Upper lobe of left lung (tissue), 6 donors: ENCODE data around the gene RIN3. TPM values are rescaled to one million over a fixed set of nuclear protein-coding genes. Genes with fewer than 3 reads are reported as not detected.

Source experiments
- ATAC-seq, 2 donors: fragments of 200-7000 bp; cut with Tn5 transposase; one replicate each; pipeline ENCODE4 v1.9.1; 2022; ENCODE audit warnings: mild to moderate bottlenecking in 2 of 2, moderate library complexity in 2 of 2; ENCODE audit not compliant: low FRiP score in 2 of 2
- DNase-seq, 2 donors: peaks; one replicate each; pipeline ENCODE4 v3.0.0-alpha.2; 2019 to 2020
- H3K27ac ChIP-seq, 4 donors: fragments of 200-600 bp; sonication (generic); one replicate each; pipeline ENCODE4 v1.5.1; 2016 to 2019
- H3K27me3 ChIP-seq, 4 donors: fragments of 200-600 bp; sonication (generic); one replicate each; pipeline ENCODE4 v1.5.1; 2017 to 2019
- H3K36me3 ChIP-seq, 4 donors: fragments of 200-600 bp; sonication (generic); one replicate each; pipeline ENCODE4 v1.5.1; 2016 to 2019
- H3K4me1 ChIP-seq, 4 donors: fragments of 200-600 bp; sonication (generic); one replicate each; pipeline ENCODE4 v1.5.1; 2018 to 2019
- H3K4me3 ChIP-seq, 4 donors: fragments of 200-600 bp; sonication (generic); one replicate each; pipeline ENCODE4 v1.5.1; 2017 to 2019; ENCODE audit warnings: mild to moderate bottlenecking in 2 of 4, moderate library complexity in 1 of 4
- H3K9me3 ChIP-seq, 4 donors: fragments of 200-600 bp; sonication (generic); one replicate each; pipeline ENCODE4 v1.5.1; 2018 to 2019
- EP300 ChIP-seq, 4 donors: sonication (generic); formaldehyde crosslinking; IDR thresholded peaks; one replicate each; pipeline ENCODE4 v1.5.1; 2017; ENCODE audit warnings: antibody characterized with exemption in 4 of 4, control low read depth in 2 of 4
- POLR2A ChIP-seq, 4 donors: fragments of 450-650 bp; IDR thresholded peaks; one replicate each; pipeline ENCODE4 v1.5.1; 2016 to 2017; ENCODE audit warnings: antibody characterized with exemption in 4 of 4, mild to moderate bottlenecking in 2 of 4
- POLR2AphosphoS5 ChIP-seq, 2 donors: sonication (generic); formaldehyde crosslinking; IDR thresholded peaks; one replicate each; pipeline ENCODE4 v1.5.1; 2017; ENCODE audit warnings: antibody characterized with exemption in 2 of 2
- WGBS, 2 donors: methylation state at CpG; one replicate each; pipeline ENCODE4 v1.1.5; 2017 to 2018; 5-methylcytosine and 5-hydroxymethylcytosine counted together
- total RNA-seq, 6 donors: library from RNA; depleted of rRNA in 4 of 6; stranded (reverse); fragments of >200 nt in 4 of 6; gene quantifications; one replicate each; pipeline versions ENCODE4 v1.1.0 to v1.2.1, GENCODE V29; 2016 to 2021
- TF ChIP-seq, protein P1 (sequence below), 6 experiments: fragments of 450-650 bp in 4 of 6; fragments of 200-600 bp in 2 of 6; sonication (generic) in 2 of 6; IDR thresholded peaks; one replicate each; pipeline ENCODE4 v1.5.1; 2016 to 2019; ENCODE audit warnings: antibody characterized with exemption in 6 of 6
- donor health status: DM: no; HTN: no; CAD: no; lungs with moderate emphysema.
- donor health status: DM: no; HTN: yes; CAD: no; lungs with severe emphysema.

The RIN3 gene
- total RNA-seq, 6 donors from 2014 or later: 19.0 to 88.0 (median 59.7) TPM

DNA sequence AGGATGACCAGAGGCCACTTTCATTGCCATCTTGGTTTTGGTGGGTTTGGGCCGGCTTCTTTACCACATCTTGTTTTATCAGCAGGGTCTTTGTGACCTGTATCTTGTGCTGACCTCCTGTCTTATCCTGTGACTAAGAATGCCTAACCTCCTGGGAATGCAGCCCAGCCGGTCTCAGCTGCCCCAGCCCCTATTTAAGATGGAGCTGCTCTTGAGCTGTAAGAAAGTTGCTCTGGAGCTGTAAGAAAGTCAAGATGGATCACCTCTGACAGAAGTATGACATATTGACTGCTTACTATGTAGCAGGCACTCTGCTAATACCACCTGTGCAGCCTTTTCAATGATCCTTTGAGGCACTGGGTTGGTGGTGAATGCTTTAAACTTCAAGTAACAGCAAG is 52.1 kb downstream of the RIN3 start:
- 83 to 90% methylated on average over 2 of the region's 2 CpGs for WGBS, 2 donors
- ATAC-seq (no peak), DNase-seq (no peak)
- Histone ChIP-seq H3K36me3 (peaks cover 0 to 22% (median 4%) of the 10 kb centered on the region in 4 donors), H3K4me1 (peaks cover 10 to 31% (median 14%) of the 10 kb centered on the region in 4 donors), H3K4me3 (no peak overlapping the region), H3K27ac (no peak overlapping the region), H3K27me3 (no peaks in the 10 kb centered on the region), H3K9me3 (peaks cover 0 to 7% (median 0%) of the 10 kb centered on the region in 4 donors)
- TF ChIP-seq EP300 (IDR thresholded peaks at IDR 0.05) (no peak), POLR2A (IDR thresholded peaks at IDR 0.05) (no peak), POLR2AphosphoS5 (IDR thresholded peaks at IDR 0.05) (no peak)
- TF ChIP-seq, protein P1, sequence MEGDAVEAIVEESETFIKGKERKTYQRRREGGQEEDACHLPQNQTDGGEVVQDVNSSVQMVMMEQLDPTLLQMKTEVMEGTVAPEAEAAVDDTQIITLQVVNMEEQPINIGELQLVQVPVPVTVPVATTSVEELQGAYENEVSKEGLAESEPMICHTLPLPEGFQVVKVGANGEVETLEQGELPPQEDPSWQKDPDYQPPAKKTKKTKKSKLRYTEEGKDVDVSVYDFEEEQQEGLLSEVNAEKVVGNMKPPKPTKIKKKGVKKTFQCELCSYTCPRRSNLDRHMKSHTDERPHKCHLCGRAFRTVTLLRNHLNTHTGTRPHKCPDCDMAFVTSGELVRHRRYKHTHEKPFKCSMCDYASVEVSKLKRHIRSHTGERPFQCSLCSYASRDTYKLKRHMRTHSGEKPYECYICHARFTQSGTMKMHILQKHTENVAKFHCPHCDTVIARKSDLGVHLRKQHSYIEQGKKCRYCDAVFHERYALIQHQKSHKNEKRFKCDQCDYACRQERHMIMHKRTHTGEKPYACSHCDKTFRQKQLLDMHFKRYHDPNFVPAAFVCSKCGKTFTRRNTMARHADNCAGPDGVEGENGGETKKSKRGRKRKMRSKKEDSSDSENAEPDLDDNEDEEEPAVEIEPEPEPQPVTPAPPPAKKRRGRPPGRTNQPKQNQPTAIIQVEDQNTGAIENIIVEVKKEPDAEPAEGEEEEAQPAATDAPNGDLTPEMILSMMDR (IDR thresholded peaks at IDR 0.05): no peak

GRCh38 chr14:92567173-92567725 is 53.7 kb downstream of the RIN3 start:
- TF ChIP-seq EP300 (IDR thresholded peaks at IDR 0.05) (no peak), POLR2AphosphoS5 (IDR thresholded peaks at IDR 0.05) (no peak), POLR2A (IDR thresholded peaks at IDR 0.05) (no peak)
- TF ChIP-seq, protein P1 (IDR thresholded peaks at IDR 0.05): no peak
- peaks cover 10 to 31% (median 14%) of the 10 kb centered on the region in 4 donors for H3K4me1 ChIP-seq
- ATAC-seq: no peak
- WGBS, 2 donors: 92 to 97% methylated on average over 2 of the region's 2 CpGs
- H3K27ac ChIP-seq: no peak overlapping the region
- H3K27me3 ChIP-seq: no peaks in the 10 kb centered on the region
- H3K9me3 ChIP-seq: peaks cover 0 to 7% (median 0%) of the 10 kb centered on the region in 4 donors
- no peak for DNase-seq
- no peak overlapping the region for H3K4me3 ChIP-seq
- peaks cover 0 to 28% (median 4%) of the 10 kb centered on the region in 4 donors for H3K36me3 ChIP-seq

GRCh38 chr14:92568621-92569479 is 55.3 kb downstream of the RIN3 start:
- 74 to 78% methylated on average over 15 to 16 of the region's 16 CpGs for WGBS, 2 donors
- Histone ChIP-seq H3K27ac (peak overlapping the region in 2 of 4 donors; percentile 46 to 53), H3K9me3 (peaks cover 0 to 7% (median 0%) of the 10 kb centered on the region in 4 donors), H3K4me3 (no peak overlapping the region), H3K27me3 (no peaks in the 10 kb centered on the region), H3K4me1 (peaks cover 4 to 30% (median 13%) of the 10 kb centered on the region in 4 donors), H3K36me3 (peaks cover 0 to 31% (median 4%) of the 10 kb centered on the region in 4 donors)
- TF ChIP-seq POLR2AphosphoS5 (IDR thresholded peaks at IDR 0.05): no peak
- no peak for TF ChIP-seq EP300 (IDR thresholded peaks at IDR 0.05)
- TF ChIP-seq, protein P1 (IDR thresholded peaks at IDR 0.05): no peak
- TF ChIP-seq POLR2A (IDR thresholded peaks at IDR 0.05): no peak
- ATAC-seq: peak in 1 of 2 donors; percentile 20
- DNase-seq: no peak

DNA sequence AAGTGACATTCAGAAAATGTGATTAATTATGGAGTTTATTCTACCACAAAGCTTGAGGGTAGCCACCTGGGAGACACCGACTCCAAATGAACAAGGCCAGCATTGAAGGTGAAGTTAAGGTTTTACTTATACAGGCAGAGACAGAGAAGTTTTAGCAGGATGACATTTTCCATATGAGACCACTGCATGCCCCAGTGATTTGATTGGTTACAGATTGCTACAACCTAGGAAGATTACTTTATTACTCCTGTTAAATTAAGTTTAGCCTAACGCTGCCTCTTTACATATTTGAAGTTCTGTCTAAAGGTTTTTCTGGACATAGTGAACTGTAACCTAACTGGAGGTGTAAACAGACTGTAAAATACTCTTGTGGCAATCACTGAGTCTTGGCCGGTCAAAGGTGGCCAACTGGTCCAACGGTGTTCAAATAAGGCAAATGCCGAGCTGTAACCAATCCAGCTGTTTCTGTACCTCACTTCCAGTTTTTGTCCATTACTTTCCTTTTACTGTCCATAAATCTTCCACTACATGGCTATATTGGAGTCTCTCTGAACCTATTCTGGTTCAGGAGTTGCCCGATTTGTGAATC is 57.2 kb downstream of the RIN3 start:
- WGBS, 2 donors: 85 to 90% methylated on average over 6 of the region's 6 CpGs
- no peak for ATAC-seq
- no peak overlapping the region for H3K4me3 ChIP-seq

More for the DNA sequence above, 57.2 kb downstream of the RIN3 start:
- TF ChIP-seq, protein P1 (IDR thresholded peaks at IDR 0.05): no peak
- no peak for TF ChIP-seq POLR2AphosphoS5 (IDR thresholded peaks at IDR 0.05)
- no peak for TF ChIP-seq EP300 (IDR thresholded peaks at IDR 0.05)
- TF ChIP-seq POLR2A (IDR thresholded peaks at IDR 0.05): no peak
- Histone ChIP-seq H3K36me3 (peaks cover 0 to 30% (median 4%) of the 10 kb centered on the region in 4 donors), H3K27ac (no peak overlapping the region), H3K27me3 (no peaks in the 10 kb centered on the region), H3K9me3 (peaks cover 0 to 7% (median 0%) of the 10 kb centered on the region in 4 donors), H3K4me1 (peaks cover 0 to 20% (median 0%) of the 10 kb centered on the region in 4 donors)
- DNase-seq: no peak
